ENCODE results near the gene MAP4K5.

DNA sequence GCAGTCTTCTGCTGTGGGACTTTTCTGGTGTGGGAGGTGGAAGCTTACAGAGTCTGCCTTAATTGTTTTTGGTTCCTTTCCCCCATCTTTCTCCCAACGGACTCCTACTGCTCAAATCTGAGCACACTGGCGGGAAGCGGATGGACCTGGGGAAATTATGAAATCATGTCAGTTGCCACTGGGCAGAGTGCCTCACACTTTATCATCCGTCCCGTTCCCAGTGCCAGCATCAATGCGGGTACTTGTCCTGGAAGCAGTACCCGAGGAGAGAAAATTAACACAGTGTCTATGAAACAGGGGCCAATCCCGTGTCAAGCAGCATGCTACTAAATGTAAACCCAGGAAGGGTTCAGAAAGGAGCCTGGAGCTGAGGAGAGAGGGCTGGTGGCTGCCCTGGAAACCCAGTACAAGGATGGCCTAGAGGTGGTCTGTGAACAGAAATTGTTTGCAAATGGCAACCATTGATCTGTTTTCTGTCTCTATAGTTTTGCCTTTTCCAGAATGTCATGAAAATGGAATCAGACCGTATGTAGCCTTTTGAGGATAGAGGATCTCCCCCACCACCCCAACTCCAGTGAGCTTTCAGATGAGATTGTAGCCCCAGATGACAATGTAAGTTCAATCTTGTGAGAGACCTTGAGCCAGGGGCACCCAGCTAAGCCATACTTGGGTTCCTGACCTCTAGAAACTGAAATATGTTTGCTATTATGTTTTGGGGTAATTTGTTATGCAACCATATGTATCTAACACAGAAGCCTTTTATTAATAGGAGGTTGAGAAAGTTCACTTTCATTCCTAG is 134.8 kb downstream of the MAP4K5 start:
- TF ChIP-seq POLR2AphosphoS5 (IDR thresholded peaks at IDR 0.05; ENCODE audit: low read depth, low read length) (no peak), SPI1 (IDR thresholded peaks at IDR 0.05; ENCODE audit: low read depth, low read length) (no peak), TAF1 (IDR thresholded peaks at IDR 0.05; ENCODE audit: low read depth, low read length) (no peak), PAX5 (IDR thresholded peaks at IDR 0.05; ENCODE audit: insufficient read depth, low read length, severe bottlenecking) (no peak)
